ENCODE data around the gene ITSN1.

DNA sequence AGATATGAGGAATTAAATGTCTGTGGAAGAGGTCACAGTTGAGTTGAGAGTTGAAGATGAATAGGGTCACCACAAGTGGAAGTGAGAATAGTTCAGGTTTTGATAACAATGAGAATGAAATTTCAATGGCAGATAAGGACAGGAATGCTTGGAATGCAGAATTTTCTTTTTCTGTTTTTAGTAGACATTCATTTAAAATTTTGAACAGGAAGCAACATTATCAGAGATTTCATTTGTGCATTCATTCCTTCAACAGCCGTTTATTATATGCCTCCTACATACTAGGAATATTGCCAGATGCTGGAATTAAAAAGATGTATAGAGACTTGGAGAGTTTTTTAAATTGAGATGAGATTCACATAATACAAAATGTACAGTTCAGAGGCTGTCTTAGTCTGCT, 126.8 kb downstream of the ITSN1 start:
- TF ChIP-seq ETS1 (IDR thresholded peaks at IDR 0.05) (no peak), EZH2 (IDR thresholded peaks at IDR 0.05; ENCODE audit: low read depth, unreplicated experiment) (no peak), POLR2AphosphoS5 (IDR thresholded peaks at IDR 0.05; ENCODE audit: low read depth) (no peak), JUNB (IDR thresholded peaks at IDR 0.05; ENCODE audit: unreplicated experiment) (no peak), REST (IDR thresholded peaks at IDR 0.05; ENCODE audit: unreplicated experiment) (no peak), CREB1 (CRISPR knock-in tag; IDR thresholded peaks at IDR 0.05; ENCODE audit: low read depth) (no peak)
- TF ChIP-seq, protein P1, sequence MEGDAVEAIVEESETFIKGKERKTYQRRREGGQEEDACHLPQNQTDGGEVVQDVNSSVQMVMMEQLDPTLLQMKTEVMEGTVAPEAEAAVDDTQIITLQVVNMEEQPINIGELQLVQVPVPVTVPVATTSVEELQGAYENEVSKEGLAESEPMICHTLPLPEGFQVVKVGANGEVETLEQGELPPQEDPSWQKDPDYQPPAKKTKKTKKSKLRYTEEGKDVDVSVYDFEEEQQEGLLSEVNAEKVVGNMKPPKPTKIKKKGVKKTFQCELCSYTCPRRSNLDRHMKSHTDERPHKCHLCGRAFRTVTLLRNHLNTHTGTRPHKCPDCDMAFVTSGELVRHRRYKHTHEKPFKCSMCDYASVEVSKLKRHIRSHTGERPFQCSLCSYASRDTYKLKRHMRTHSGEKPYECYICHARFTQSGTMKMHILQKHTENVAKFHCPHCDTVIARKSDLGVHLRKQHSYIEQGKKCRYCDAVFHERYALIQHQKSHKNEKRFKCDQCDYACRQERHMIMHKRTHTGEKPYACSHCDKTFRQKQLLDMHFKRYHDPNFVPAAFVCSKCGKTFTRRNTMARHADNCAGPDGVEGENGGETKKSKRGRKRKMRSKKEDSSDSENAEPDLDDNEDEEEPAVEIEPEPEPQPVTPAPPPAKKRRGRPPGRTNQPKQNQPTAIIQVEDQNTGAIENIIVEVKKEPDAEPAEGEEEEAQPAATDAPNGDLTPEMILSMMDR (conservative IDR thresholded peaks at IDR 0.05; ENCODE audit: low read depth in 2 of 2) = no peak
